Suprapubic skin (tissue), 3 donors: ENCODE measurements around the gene SPINDOC.
"Not testable (repeated sequence)": the region's sequence is repeated elsewhere in the genome, so short reads cannot be mapped to it uniquely, and the experiment has no call there.

Source experiments
- EP300 ChIP-seq: sonication (generic); formaldehyde crosslinking; IDR thresholded peaks from one replicate; pipeline ENCODE4 v1.6.1; 2017; ENCODE audit warnings: antibody characterized with exemption
- POLR2A ChIP-seq, 2 donors: fragments of 450-650 bp; IDR thresholded peaks; one replicate each; pipeline ENCODE4 v1.6.1; 2017; ENCODE audit warnings: antibody characterized with exemption in 2 of 2, mild to moderate bottlenecking in 2 of 2, moderate library complexity in 2 of 2
- TF ChIP-seq, protein P1 (sequence below), 2 donors: fragments of 200-600 bp in 1 of 2; fragments of 450-650 bp in 1 of 2; sonication (generic) in 1 of 2; IDR thresholded peaks; one replicate each; pipeline ENCODE4 v1.5.1; 2016 to 2019; ENCODE audit warnings: antibody characterized with exemption in 2 of 2, mild to moderate bottlenecking in 1 of 2, moderate library complexity in 1 of 2

DNA sequence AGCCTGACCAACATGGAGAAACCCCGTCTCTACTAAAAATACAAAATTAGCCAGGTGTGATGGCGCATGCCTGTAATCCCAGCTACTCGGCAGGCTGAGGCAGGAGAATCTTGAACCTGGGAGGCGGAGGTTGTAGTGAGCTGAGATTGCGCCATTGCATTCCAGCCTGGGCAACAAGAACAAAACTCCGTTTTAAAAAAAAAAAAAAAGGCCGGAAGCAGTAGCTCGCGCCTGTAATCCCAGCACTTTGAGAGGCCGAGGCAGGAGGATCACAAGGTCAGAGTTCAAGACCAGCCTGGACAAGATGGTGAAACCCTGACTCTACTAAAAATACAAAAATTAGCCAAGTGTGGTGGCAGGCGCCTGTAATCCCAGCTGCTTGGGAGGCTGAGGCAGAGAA is 2.9 kb upstream of the SPINDOC start:
- TF ChIP-seq, protein P1, sequence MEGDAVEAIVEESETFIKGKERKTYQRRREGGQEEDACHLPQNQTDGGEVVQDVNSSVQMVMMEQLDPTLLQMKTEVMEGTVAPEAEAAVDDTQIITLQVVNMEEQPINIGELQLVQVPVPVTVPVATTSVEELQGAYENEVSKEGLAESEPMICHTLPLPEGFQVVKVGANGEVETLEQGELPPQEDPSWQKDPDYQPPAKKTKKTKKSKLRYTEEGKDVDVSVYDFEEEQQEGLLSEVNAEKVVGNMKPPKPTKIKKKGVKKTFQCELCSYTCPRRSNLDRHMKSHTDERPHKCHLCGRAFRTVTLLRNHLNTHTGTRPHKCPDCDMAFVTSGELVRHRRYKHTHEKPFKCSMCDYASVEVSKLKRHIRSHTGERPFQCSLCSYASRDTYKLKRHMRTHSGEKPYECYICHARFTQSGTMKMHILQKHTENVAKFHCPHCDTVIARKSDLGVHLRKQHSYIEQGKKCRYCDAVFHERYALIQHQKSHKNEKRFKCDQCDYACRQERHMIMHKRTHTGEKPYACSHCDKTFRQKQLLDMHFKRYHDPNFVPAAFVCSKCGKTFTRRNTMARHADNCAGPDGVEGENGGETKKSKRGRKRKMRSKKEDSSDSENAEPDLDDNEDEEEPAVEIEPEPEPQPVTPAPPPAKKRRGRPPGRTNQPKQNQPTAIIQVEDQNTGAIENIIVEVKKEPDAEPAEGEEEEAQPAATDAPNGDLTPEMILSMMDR (IDR thresholded peaks at IDR 0.05), result not testable (repeated sequence)
- TF ChIP-seq POLR2A (IDR thresholded peaks at IDR 0.05); EP300: not testable (repeated sequence)
